NCI-H510A treated with DMSO at 0.1 percent for 48 hours (cell line): ENCODE measurements around the gene TTLL5.

Experiments
- DNase-seq: peaks from one replicate; lab custom pipeline; 2025; lab: John Stamatoyannopoulos, UW

The TTLL5 gene

DNA sequence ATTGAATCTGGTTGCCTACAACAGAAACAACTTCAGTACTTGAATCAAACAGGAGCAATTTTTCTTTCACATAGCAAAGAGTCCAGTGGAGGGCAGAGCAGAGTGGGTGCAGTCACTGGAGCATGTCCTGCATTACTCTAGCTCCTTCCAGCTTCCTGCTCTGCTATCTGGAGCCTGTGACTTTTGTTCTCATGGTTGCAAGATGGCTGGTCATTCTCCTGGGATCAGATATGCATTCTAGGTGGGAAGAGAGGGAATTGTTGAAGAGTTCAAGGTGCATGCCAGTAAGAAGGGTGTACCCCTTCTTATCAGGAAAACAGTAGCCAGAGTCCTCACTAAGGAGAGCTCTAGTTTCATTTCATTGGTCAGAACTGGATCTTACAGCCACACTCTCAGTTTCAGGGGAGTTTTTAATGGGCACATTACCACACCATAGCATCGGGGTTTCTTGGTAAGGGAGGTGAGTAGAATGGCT is 332.6 kb downstream of the TTLL5 start:
- DNase-seq, result no peak

DNA sequence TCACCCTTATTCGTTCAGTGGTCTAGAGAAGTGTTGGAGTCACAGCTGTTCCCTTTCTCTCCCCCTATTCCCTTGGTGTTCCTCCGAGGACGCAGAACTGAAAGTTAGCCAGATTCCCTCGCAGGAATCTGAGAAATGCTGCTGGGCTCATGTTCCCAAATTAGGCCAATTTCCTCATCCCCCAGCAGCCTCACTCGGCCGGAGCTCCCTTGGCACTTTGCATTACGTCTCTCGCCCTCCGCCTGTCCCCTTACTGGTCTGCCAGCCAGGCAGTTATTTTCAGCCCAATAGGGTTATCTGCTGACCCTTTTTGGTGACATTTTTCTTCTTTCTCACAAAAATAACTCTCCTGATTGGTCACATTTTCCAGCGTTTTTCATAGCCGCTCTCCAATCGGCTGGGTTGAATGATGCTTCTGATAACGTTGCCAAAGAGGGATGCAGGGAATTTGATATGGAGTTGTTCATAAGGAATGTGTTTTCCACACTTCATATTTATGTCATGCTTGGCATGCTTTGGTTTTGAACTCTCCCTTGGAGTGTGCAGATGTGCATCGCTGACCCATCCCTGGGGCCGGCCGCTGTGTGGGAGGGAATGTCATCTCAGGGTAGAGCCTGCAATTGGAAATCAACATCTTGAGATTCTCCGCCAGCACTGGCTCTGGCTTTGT is 334.5 kb downstream of the TTLL5 start:
- no peak for DNase-seq

DNA sequence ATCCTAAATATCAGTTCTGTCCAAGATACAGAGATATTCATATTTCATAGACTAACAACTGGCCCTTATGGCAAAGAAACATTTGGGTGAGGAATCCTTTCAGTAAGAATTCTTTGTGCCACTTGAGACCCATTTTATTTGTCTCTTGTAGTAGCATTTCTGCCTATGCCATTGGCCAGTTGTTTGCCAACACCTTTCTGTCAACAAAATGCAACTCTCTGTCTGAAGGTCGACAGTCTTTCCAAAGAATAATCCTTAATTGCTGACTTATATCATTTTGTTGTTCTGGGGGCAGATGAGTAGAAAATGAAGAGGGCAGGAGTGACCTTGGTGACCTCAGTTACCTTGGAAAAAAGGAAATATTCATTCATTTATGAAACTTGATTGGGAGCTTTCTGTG is 335.4 kb downstream of the TTLL5 start:
- DNase-seq, result no peak

DNA sequence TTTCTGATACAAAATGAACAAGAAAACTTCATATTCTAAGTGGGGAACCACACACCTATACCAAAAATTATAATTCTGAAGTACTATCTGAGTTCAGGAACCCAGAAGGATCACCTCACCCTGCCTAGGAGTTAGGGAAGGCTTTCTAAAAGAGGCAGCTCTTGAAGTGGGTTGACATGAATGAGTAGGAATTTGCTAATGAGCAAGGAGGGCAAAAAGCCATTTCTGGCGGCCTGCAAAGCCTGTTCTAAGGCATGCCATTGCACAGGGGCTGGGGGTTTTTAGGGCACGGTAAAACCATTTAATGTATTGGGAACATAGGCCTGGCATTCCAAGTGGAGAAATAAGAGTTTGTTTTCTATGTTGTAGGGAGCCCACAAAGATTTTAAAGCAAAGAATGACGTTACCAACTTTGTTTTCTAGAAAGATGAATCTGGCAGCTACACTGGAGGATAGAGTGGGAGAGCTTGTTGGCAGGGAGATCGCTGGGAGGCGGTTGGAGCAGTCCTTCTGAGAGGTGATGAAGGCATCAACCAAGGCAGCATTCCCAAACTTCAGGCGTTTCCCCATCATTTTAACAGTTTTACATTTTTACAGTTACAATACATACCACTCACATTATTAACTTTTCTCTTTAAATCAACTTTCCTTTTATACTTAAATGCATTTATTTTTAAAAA is 338.6 kb downstream of the TTLL5 start:
- DNase-seq, result no peak

DNA sequence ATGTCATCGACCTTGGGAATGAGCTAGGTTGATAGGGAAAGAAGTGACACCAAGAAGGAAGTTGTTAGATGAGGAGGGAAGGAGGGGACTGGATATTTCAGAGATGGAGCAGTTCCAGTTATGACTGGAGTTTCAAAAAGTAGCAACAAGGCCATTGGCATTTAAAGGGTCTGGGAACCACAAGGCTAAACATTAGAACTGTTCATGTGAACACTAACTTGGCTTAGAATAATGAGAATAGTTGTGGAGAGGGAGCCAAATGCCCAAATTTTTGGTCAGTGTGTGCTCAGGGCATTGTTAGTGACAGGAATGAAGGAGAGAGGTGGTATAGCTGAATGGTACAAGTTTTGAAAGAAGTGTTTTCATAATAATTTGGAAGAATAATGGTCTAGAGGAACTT is 341.3 kb downstream of the TTLL5 start:
- no peak for DNase-seq
